Measurements from ENCODE around the gene MRPL52.
"Not testable (repeated sequence)": the region's sequence is repeated elsewhere in the genome, so short reads cannot be mapped to it uniquely, and the experiment has no call there.

Gene MRPL52

DNA sequence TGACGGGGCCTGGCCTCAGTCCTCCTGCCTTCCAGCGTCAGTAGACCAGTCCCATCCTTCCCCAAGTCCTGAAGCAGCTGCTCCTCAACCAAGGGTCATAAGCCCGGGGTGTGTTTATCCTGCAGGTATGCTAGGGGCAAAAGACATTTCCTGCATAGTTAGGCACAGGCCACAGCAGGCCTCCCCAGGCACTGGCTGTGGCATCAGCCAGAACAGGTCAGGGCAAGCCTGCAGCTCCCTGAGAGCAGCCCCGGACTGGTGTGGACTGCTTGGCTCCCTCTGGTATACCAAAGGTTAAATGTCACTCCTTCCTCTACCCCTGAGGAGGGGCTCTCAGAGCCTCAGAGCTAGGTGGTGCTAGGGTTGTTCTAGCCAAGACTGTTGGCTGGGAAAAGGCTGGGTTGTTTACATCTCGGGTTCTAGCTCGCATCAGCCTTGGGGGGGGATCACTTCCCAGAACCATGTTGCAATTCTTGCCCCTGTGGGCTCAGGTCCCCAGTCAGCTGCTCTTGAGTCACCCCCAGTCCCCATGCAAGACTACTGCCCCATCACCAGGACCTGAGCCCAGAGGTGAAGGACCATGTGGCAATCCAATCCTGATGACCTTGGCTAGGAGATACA is 9.6 kb downstream of the MRPL52 start:
- DNase-seq (ENCODE audit: low spot score): peak; percentile 10

DNA sequence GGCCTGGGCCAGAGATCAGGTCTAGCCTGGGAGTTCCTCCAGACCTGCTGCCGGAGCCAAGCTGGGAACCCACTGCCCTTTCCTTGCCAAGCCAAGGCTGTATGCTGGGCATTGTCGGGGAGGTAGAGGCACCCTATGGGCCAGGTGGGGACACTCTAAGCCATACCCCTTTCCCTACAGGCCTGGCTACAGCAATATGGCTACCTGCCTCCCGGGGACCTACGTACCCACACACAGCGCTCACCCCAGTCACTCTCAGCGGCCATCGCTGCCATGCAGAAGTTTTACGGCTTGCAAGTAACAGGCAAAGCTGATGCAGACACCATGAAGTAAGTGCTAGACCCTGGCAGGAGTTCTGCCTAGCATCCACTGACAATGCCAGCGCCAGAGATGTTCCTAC is 11.6 kb downstream of the MRPL52 start:
- no peak for DNase-seq (ENCODE audit: low spot score)

DNA sequence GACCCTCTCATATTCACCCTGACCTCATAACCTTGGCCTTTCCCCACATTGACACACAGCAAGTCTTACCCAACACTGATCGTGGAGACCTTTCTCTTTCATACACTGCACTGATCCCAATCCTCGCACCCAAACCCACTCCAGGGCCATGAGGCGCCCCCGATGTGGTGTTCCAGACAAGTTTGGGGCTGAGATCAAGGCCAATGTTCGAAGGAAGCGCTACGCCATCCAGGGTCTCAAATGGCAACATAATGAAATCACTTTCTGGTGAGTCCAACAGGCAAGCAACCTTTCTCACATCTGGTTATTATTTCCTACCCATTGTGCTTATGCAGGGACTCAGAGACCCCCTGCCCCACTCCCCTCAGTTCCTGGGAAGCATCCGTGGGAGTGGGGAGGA is 12.1 kb downstream of the MRPL52 start:
- no peak for DNase-seq (ENCODE audit: low spot score)

DNA sequence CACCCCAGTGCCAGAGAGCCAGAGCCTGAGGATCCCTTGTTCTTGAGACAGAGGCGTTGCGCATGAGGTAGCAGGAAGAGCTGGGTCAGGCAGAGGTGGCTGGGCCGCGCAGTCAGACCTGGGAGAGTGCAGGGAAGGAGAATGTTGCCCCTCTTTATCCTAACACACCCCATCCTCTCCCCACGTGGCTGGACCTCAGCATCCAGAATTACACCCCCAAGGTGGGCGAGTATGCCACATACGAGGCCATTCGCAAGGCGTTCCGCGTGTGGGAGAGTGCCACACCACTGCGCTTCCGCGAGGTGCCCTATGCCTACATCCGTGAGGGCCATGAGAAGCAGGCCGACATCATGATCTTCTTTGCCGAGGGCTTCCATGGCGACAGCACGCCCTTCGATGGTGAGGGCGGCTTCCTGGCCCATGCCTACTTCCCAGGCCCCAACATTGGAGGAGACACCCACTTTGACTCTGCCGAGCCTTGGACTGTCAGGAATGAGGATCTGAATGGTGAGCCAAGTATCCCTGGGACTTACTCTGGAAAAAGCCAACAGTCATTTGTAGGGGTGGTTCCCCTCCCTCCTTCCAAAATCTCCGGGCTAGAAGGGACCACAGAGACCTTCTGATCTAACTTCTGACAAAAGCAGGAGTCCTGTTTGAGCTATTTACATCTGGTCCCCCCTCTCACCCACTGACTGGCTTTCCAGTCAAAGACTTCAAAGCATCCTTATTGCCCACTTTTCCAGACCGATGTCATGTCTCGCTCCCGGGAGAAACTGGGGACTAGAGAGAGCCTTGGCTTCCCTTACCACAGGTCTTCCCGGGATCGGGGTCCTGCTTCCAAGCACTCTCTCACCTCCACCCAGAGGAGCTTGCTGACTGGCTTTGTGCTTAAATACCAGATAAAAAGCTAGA is 12.8 kb downstream of the MRPL52 start:
- DNase-seq (ENCODE audit: low spot score): no peak

DNA sequence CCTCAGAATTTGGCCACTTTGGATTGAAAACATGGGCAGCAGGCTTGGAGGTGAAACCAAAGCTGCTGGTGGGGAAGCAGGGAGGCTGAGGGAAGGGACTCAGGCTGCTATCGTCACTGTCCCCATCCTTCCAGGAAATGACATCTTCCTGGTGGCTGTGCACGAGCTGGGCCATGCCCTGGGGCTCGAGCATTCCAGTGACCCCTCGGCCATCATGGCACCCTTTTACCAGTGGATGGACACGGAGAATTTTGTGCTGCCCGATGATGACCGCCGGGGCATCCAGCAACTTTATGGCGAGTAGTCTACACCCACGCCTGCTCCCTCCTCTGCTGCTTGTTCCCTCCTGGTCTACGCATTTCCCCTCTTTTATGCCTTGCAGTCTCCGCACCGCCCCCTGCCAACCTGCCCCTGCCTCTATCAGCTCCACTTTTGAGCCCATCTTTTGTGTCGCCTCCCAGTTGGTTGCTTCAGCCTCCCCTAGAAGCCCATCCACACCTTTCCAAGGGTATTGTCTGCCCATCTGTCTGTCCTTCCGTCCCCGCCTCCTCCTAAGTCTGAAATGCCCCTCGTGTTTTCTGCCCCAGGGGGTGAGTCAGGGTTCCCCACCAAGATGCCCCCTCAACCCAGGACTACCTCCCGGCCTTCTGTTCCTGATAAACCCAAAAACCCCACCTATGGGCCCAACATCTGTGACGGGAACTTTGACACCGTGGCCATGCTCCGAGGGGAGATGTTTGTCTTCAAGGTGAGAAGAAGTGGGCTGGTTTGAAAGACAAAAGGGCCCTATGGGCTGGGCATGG is 13.6 kb downstream of the MRPL52 start:
- DNase-seq (ENCODE audit: low spot score): no peak

DNA sequence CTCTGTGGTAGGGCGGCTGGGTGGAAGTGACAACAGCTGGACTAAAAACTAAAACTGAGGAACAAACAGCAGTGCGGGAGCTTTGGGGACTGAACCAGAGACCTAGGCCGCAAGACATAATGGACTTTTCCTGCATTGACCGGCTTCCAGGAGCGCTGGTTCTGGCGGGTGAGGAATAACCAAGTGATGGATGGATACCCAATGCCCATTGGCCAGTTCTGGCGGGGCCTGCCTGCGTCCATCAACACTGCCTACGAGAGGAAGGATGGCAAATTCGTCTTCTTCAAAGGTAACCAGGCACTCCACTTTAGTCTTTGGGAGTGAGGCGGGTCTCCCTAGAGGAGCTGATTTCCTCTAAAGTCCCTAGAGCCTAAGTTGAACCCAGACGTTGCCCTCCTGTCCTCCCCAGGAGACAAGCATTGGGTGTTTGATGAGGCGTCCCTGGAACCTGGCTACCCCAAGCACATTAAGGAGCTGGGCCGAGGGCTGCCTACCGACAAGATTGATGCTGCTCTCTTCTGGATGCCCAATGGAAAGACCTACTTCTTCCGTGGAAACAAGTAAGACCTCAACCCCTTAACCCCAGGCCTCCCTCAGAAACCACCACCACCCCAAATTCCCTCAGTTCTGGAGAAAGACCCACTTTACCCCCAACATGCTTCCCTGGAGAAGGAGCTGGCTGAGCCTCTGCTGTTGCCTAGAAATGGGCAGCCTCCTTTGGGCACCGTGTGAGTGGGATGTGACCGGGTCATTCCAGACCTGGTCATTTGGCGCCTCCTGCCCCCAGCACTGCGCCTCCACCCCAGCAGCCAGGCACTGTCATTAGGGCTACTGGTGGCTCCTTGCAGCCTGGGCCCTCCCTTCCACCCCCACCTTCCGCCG is 14.8 kb downstream of the MRPL52 start:
- DNase-seq (ENCODE audit: low spot score): no peak

DNA sequence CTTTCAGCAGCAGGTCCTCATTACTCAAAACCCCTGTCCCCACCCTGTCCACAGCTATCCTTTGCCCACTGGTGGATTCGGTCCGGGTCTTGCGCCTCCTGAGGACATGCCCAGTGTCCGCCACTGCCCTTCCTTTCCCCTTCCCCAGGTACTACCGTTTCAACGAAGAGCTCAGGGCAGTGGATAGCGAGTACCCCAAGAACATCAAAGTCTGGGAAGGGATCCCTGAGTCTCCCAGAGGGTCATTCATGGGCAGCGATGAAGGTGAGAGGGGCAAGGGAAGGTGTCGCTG is 15.4 kb downstream of the MRPL52 start:
- no peak for DNase-seq (ENCODE audit: low spot score)

DNA sequence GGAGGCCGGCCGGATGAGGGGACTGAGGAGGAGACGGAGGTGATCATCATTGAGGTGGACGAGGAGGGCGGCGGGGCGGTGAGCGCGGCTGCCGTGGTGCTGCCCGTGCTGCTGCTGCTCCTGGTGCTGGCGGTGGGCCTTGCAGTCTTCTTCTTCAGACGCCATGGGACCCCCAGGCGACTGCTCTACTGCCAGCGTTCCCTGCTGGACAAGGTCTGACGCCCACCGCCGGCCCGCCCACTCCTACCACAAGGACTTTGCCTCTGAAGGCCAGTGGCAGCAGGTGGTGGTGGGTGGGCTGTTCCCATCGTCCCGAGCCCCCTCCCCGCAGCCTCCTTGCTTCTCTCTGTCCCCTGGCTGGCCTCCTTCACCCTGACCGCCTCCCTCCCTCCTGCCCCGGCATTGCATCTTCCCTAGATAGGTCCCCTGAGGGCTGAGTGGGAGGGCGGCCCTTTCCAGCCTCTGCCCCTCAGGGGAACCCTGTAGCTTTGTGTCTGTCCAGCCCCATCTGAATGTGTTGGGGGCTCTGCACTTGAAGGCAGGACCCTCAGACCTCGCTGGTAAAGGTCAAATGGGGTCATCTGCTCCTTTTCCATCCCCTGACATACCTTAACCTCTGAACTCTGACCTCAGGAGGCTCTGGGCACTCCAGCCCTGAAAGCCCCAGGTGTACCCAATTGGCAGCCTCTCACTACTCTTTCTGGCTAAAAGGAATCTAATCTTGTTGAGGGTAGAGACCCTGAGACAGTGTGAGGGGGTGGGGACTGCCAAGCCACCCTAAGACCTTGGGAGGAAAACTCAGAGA is 16.3 kb downstream of the MRPL52 start:
- DNase-seq (ENCODE audit: low spot score): no peak

DNA sequence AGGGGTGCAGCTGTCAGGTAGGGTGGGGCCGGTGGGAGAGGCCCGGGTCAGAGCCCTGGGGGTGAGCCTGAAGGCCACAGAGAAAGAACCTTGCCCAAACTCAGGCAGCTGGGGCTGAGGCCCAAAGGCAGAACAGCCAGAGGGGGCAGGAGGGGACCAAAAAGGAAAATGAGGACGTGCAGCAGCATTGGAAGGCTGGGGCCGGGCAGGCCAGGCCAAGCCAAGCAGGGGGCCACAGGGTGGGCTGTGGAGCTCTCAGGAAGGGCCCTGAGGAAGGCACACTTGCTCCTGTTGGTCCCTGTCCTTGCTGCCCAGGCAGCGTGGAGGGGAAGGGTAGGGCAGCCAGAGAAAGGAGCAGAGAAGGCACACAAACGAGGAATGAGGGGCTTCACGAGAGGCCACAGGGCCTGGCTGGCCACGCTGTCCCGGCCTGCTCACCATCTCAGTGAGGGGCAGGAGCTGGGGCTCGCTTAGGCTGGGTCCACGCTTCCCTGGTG is 17.2 kb downstream of the MRPL52 start:
- DNase-seq (ENCODE audit: low spot score): no peak

DNA sequence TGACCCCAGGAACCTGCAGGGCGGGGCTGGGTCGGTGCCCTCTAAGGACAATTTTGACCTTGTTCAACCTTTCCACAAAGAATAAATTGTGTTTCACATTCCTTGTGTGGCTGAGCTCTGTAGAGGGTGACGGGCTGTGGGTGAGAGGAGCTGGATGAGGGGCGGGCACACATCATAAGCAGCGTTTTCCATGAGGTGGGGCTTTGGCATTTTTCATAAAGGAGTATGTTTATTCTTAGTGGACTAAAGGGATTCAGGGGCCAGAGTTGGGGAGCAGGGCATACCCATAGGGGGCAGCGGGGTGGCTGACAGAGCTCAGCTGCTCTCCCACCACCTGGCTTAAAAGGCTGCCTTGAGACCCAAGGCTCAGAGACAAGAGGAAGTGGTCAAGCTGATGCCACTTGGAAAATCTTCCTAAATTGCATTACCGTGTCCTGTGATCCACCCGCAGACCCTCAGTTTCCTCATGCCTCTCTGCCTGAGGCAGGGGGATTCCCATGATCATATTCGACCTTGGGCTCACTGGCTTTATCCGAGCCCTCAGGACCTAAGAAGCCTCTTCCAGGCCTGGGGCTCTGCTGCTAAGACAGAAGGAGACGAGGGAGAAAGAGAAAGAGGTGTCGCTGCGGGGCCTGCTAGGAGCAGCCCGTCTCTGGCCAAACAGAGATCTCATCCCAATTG is 18.1 kb downstream of the MRPL52 start:
- DNase-seq (ENCODE audit: low spot score): no peak

DNA sequence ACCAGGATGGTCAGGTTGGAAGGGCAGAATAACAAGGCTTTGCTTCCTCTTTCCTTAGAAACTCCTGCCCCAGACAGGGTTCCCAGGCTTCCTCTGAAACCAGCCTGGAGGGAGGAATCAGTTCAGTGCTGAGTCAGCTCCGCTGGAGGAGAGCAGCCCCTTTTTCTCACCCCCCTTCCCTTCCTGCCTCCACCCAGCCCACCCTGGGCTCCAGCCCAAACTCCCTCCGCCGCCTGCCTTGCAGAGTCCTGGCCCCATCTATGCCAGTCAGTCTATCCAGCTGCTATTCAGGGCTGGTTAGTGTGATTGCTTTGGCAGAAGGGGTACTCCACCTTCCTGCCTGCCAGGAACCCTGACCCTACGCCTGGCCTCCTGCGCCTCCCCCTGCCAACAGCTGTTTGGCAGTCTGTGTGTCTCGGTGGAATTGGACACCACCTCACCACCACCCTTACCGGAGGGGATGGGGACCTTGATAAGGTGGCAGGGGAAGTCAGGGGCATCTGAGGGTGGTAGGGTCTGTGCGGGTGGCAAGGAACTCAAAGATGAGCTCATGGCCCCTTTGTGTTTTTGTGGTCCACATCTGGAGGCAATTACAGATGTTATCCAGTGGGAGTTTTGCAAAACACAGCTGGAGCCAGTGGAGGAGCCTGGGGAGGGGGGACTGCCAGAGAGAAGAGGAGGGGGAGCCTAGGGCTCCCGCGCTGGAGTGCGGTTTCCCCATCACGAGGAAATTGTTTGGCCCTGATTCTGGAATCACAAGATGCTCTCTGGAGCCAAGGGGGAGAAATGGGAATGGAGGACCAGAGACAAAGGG is 18.9 kb downstream of the MRPL52 start:
- no peak for DNase-seq (ENCODE audit: low spot score)

DNA sequence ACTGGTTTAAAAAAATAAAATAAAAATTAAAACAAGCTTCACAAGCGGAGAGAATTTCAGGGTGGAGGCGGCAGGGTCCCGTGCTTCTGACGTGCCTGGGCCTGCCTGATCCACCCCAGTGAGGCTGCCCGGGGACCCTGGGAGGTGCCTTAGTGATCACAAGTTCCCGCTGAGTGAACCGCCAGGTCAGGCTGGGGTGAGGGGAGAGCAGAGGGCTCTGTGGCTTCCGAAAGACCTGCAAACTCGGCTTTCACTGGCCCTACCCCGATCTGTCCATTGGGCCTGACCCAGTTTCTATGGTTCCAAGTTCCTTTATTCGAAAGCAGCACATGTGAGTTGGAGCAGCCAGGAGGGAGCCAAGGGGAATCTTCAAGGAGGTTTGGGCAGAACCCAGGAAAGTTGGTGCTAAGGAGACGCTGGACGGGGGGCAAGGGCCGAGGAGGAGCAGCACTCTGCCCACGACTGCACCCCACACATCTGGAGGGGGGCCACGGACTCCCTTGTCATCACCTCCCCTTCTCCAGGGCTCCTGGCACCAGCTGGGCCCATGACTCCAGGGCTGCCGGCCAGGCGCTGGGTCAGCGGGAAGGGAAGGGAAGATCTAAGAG is 19.6 kb downstream of the MRPL52 start:
- DNase-seq (ENCODE audit: low spot score): no peak

DNA sequence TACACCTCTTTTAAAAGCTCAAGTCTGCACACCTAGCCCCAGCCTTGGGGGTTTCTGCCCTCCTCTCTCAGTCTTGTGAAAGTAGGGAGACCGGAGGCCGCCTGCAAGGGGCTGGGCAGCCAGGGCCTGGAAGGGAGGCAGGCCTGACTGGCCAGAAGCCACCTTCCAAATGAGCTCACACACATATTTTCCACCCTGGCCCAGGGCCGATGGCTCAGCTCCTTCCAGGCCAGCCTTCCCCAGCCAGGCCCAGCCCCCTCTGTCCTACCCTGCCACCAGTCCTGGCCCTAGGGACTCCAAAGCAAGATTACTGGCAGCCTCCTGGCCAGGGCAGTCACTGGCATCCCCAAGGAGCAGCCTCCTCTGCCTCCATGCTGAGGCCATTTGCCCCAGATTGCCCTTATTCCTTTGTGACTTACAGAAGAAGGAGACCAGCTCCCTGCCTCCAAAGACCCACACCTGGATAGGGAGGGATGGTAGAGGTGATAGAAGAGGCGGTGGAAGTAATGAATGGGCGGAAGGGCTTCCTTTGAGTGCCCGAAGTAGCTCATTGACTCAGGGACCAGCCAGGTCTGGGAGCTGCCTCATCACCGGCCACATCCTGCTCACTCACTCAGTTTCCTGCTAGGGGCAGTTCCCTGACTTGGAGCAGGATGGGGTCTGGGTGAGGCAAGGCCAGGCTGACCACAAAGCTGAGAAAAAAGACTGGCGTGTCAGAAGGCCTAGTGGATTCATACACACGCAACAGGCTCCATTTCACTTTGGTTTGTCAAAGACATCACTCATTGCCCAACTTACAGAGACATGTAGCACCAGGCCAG is 21.5 kb downstream of the MRPL52 start:
- no peak for DNase-seq (ENCODE audit: low spot score)

DNA sequence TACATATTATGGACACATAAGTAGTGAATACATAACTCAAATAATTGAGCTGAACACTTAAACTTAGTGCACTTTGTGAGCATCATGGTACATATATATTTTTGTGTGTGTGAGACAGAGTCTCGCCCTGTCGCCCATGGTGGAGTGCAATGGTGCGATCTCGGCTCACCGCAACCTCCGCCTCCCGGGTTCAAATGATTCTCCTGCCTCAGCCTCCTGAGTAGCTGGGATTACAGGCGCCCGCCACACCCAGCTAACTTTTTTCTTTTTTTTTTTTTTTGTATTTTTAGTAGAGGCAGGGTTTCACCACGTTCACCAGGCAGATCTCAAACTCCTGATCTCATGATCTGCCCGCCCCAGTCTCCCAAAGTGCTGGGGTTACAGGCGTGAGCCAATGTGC is 22.5 kb downstream of the MRPL52 start:
- DNase-seq (ENCODE audit: low spot score): not testable (repeated sequence)

DNA sequence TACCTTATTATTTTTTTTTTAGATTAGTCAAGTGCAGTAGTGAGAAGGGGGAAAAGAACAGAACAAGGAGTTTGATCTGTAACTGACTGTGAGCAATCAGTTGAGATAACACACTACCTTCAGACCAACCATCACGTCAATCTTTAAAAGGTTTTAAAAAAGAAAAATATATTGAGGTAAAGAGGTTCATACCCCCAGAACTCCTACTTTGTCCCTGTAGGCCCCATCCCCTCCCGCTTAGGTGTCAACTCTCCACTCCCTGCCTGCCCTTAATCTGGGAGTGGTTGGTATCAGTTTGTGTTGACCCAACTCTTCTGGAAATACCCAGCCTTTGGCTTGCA is 22.9 kb downstream of the MRPL52 start:
- DNase-seq (ENCODE audit: low spot score): peak; percentile 90

DNA sequence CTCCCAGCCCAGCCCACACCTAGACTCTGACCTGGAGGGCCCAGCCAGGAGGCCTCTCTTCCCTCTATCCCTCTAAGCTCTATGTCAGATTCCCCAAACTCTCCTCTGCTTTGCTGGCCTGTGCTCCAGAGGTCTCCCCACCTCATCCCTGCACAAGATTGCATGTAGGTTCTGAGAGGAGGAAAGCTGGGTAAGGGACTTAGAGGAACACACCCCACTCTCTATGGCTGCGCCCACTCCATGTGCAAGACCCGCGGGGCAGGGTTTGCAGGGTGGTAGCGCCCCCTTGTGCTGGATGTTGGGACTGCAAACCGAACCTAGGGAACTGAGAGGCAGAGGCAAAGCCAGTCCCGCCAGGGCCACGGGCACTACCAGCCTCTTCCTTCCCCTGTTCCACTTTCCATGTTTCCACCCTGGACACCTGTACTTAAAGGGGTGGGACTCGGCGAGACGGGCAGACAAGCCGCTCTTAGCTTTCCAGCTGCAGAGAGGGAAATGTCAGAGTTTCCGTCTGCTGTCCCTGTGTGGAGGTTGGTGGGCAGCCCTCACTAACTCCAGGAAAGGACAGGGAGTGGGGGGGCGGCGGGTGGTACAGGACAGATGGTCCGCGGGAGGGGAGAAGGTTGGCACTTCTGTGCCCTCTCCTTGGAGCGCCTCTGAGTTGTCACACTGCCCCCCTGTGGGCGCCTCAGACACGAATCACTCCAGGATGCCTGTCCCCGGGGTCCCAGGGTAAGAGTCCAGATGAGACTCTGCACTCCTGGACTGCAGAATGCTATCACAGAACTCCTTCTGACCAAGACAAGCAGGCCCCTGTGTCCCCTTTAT is 23.5 kb downstream of the MRPL52 start:
- DNase-seq (ENCODE audit: low spot score): peak; percentile 87

DNA sequence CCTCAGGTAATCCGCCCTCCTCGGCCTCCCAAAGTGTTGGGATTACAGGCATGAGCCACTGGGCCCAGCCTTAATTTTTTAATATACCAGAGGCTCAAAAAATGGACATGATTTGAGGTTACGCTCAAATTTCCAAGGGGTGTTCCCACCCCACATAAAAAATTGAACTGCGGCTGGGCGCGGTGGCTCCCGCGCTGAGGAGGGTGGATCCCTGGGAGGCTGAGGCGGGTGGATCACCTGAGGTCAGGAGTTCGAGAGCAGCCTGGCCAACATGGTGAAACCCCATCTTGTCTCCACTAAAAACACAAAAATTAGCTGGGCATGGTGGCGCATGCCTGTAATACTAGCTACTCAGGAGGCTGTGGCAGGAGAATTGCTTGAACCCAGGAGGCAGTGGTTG is 24.6 kb downstream of the MRPL52 start:
- not testable (repeated sequence) for DNase-seq (ENCODE audit: low spot score)

All from HuH-7 (cell line).